Activated T-cell treated with anti-CD3 and anti-CD28 coated beads, Interleukin-2, amount 50 U/mL, for 72 hours (primary cell): ENCODE results near the gene GOLGA8H. TPM values are rescaled to one million over a fixed set of nuclear protein-coding genes. Genes with fewer than 3 reads are reported as not detected.
A peak's percentile ranks its signal among the peaks of the same experiment; 100 is the strongest.
"Not testable (repeated sequence)": the region's sequence is repeated elsewhere in the genome, so short reads cannot be mapped to it uniquely, and the experiment has no call there.

ENCODE experiments used
- ATAC-seq, 2 donors: fragments of 150-1000 bp; cut with Tn5 transposase; replicated peaks in 1 of 2; 2 replicates each; pipeline ENCODE4 v1.10.0; 2021; ENCODE audit warnings: moderate library complexity in 2 of 2, mild to moderate bottlenecking in 1 of 2
- DNase-seq, 2 donors: peaks; one replicate each; pipeline ENCODE4 v3.0.0; 2021 to 2022; ENCODE audit warnings: mixed read lengths in 1 of 2
- H3K27ac Mint-ChIP-seq: one replicate; pipeline ENCODE4 v1.8.0; 2022; ENCODE audit warnings: mild to moderate bottlenecking, moderate library complexity, mixed read lengths
- H3K27me3 Mint-ChIP-seq: one replicate; pipeline ENCODE4 v1.8.0; 2022; ENCODE audit warnings: low read depth, mixed read lengths
- H3K36me3 Mint-ChIP-seq, 2 donors: one replicate each; pipeline ENCODE4 v1.8.0; 2022; ENCODE audit warnings: mixed read lengths in 2 of 2, mild to moderate bottlenecking in 1 of 2; ENCODE audit not compliant: insufficient read depth in 2 of 2
- H3K4me1 Mint-ChIP-seq: one replicate; pipeline ENCODE4 v1.8.0; 2022; ENCODE audit warnings: low read depth, mixed read lengths
- H3K4me3 Mint-ChIP-seq, 2 donors: one replicate each; pipeline ENCODE4 v1.8.0; 2022; ENCODE audit warnings: mild to moderate bottlenecking in 2 of 2, mixed read lengths in 2 of 2, moderate library complexity in 2 of 2
- H3K9me3 Mint-ChIP-seq, 2 donors: one replicate each; pipeline ENCODE4 v1.8.0; 2022; ENCODE audit warnings: mixed read lengths in 2 of 2
- total RNA-seq, 2 donors: library from RNA; stranded (reverse); gene quantifications; one replicate each; pipeline ENCODE4 v1.2.3, GENCODE V29; 2022

GOLGA8H gene, protein sequence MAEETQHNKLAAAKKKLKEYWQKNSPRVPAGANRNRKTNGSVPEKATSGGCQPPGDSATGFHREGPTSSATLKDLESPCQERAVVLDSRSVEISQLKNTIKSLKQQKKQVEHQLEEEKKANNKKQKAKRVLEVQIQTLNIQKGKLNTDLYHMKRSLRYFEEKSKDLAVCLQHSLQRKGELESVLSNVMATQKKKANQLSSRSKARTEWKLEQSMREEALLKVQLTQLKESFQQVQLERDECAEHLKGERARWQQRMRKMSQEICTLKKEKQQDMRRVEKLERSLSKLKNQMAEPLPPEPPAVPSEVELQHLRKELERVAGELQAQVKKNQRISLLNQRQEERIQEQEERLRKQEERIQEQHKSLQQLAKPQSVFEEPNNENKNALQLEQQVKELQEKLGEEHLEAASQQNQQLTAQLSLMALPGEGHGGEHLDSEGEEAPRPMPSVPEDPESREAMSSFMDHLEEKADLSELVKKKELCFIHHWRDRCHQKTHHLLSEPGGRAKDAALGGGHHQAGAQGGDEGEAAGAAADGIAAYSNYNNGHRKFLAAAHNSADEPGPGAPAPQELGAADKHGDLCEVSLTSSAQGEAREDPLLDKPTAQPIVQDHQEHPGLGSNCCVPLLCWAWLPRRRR
- under 1 TPM; 0.19 to 0.46 TPM for total RNA-seq

DNA sequence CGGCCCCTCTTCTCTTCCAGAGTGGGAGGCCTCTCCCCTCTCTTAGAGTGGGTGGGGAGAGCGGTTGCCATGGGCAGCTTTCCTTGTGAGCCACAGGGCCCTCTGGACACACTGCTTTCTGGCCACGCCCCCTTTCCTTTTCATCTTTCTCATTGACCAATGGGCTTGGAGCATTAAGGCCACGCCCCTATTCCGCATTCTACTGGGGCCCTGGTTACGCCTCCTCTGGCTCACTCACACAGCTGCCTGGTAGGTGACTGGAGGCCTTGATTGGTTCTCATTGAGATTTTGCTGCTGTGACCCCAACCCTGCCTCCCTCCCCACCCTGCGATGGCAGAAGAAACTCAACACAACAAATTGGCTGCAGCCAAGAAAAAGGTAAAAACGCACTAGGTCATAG lies at the start of gene GOLGA8H:
Gene GOLGA8H (plus strand): TSS at position 233 of the 400 bp plus-strand sequence. CDS start 98 bp downstream, at position 331.
- ATAC-seq, H3K4me3 Mint-ChIP-seq, H3K27ac Mint-ChIP-seq, H3K36me3 Mint-ChIP-seq, H3K9me3 Mint-ChIP-seq, H3K27me3 Mint-ChIP-seq, DNase-seq, H3K4me1 Mint-ChIP-seq: not testable (repeated sequence)

DNA sequence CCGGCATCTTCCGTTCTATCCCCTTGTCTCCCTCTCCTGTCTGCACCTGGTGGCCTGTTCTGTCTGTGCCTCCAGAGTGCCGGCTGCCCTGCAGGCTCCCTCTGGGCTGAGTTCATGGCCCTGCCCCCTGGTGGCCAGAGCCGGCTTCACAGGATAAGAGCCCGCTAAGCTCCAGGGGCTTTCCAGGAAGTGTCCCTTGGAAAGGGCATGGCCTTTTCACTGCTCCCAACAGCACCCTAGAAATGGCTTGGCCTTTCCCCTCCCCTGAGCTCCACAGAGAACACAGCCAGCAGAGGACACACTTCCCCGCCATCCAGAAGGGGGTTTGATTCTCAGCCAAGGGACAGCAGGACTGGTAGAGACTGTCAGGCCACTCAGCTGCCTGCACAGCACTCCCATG lies 36.9 kb upstream of the GOLGA8H start:
- H3K9me3 Mint-ChIP-seq, H3K27me3 Mint-ChIP-seq, H3K36me3 Mint-ChIP-seq, H3K27ac Mint-ChIP-seq, H3K4me1 Mint-ChIP-seq, DNase-seq, H3K4me3 Mint-ChIP-seq: not testable (repeated sequence)
- peak; percentile 60 to 69 for ATAC-seq

DNA sequence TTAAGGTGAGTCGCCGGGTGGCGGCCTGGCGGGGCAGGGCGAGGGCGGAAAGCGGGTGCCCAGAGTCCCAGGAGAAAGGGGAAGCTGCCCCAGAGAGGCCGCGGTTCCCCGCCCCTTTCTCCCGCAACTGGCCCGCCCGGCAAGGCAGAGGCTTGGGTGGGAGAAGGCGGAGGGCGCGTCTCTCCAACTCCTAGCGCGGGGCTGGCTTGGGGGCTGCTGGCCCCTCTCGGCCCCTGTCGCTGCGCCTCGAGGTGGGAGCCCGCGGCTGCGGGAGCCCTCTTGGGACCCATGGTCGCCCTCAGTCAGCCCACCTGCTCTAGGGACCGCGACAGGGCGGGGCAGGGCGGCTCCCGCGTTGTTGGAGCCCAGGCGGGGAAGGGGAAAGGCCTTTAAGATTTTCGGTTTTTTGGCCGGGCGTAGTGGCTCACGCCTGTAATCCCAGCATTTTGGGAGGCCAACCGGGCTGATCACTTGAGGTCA lies 30.8 kb upstream of the GOLGA8H start:
- H3K4me3 Mint-ChIP-seq, H3K9me3 Mint-ChIP-seq, H3K36me3 Mint-ChIP-seq: not testable (repeated sequence)

DNA sequence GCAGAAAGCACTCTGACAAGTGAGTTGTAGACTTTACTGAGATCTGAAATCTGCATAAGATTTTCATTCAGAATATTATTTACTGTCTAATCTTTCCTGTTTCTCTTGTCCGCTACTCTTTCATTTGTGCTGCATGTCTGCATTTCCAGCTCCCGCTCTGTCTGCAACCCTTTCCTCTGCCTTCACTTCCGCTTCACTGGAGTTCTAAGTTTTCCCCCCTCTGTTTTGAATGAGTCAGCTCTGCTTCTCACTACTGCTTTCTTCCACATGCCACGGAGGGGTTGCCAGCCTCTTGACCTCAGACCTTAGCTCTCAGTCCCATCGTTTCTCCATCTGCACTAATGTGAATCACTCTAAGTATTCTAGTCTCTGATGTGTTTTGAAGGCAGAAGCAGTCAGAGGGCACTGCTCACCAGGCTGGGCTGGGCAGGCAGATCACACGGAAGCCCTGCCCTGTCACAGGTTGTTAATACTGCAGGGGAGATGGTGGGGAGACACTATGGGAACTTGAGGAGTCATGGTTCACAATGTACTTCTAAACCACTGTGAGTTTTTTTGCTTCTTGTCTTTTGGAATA lies 24.3 kb upstream of the GOLGA8H start:
- not testable (repeated sequence) for H3K4me1 Mint-ChIP-seq, H3K9me3 Mint-ChIP-seq, H3K36me3 Mint-ChIP-seq, H3K27me3 Mint-ChIP-seq, DNase-seq, H3K27ac Mint-ChIP-seq, H3K4me3 Mint-ChIP-seq
- peak in 1 of 2 donors; percentile 41 for ATAC-seq

More for the DNA sequence above, 30.8 kb upstream of the GOLGA8H start:
- not testable (repeated sequence) for H3K27me3 Mint-ChIP-seq, DNase-seq, H3K27ac Mint-ChIP-seq, H3K4me1 Mint-ChIP-seq
- ATAC-seq, result peak; percentile 57 to 75

- not testable (repeated sequence) for H3K4me1 Mint-ChIP-seq, H3K27me3 Mint-ChIP-seq, H3K27ac Mint-ChIP-seq
These were observed 23.1 kb upstream of the GOLGA8H start for GRCh38 chr15:30580716-30581115.

GRCh38 chr15:30598953-30599352 lies 4.9 kb upstream of the GOLGA8H start:
- DNase-seq, H3K9me3 Mint-ChIP-seq, H3K4me1 Mint-ChIP-seq, H3K27ac Mint-ChIP-seq, H3K27me3 Mint-ChIP-seq, H3K4me3 Mint-ChIP-seq, ATAC-seq, H3K36me3 Mint-ChIP-seq: not testable (repeated sequence)

More at GRCh38 chr15:30580716-30581115, 23.1 kb upstream of the GOLGA8H start:
- DNase-seq, H3K4me3 Mint-ChIP-seq, ATAC-seq, H3K36me3 Mint-ChIP-seq, H3K9me3 Mint-ChIP-seq: not testable (repeated sequence)

GRCh38 chr15:30612271-30612670 lies 8.4 kb downstream of the GOLGA8H start:
- not testable (repeated sequence) for H3K4me3 Mint-ChIP-seq, DNase-seq, ATAC-seq, H3K27me3 Mint-ChIP-seq, H3K36me3 Mint-ChIP-seq, H3K27ac Mint-ChIP-seq, H3K4me1 Mint-ChIP-seq, H3K9me3 Mint-ChIP-seq

DNA sequence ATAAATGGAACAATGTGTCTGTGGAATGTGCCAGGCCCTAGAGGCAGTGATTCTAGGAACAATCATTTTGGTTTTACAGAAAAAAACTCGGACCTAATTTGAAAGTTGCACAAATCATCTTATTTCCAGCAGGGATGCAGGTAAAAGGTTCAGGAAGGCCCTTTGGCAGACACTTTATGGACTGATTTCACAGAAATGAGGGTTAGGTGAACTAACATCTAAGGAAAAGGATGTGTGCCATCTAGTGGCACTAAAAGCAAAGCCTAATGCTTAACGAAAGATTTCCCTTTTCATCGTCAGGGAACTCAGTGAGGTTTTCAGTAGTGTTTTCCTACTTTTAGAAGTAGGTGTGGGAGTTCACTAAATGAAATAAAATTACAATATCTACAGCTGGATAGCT lies 17.5 kb downstream of the GOLGA8H start:
- H3K9me3 Mint-ChIP-seq, DNase-seq, H3K36me3 Mint-ChIP-seq, H3K4me1 Mint-ChIP-seq, H3K27me3 Mint-ChIP-seq, H3K27ac Mint-ChIP-seq, ATAC-seq, H3K4me3 Mint-ChIP-seq: not testable (repeated sequence)

- peak within 1 kb of the TSS; percentile 98 for H3K27ac Mint-ChIP-seq
- DNase-seq (peak; percentile 96 to 97), ATAC-seq (peak; percentile 98)
- H3K4me3 Mint-ChIP-seq, result peak within 1 kb of the TSS; percentile 92 to 96
- peaks cover 11 to 24% of the 10 kb centered on the region in 2 donors for H3K36me3 Mint-ChIP-seq
- not testable (repeated sequence) for H3K27me3 Mint-ChIP-seq, H3K9me3 Mint-ChIP-seq
- peaks cover 13% of the 10 kb centered on the region for H3K4me1 Mint-ChIP-seq
These were observed 21.8 kb downstream of the GOLGA8H start, which contains the start of gene ARHGAP11B for GRCh38 chr15:30625436-30626193. TSS of gene ARHGAP11B (plus strand) at chr15:30626128.

- peak in 1 of 2 donors; percentile 11 for DNase-seq
- peak overlapping the region; percentile 92 to 96 for H3K4me3 Mint-ChIP-seq
- H3K36me3 Mint-ChIP-seq, result peaks cover 11 to 24% of the 10 kb centered on the region in 2 donors
- ATAC-seq, H3K9me3 Mint-ChIP-seq, H3K27me3 Mint-ChIP-seq: not testable (repeated sequence)
- H3K27ac Mint-ChIP-seq, result peak overlapping the region; percentile 98
- H3K4me1 Mint-ChIP-seq, result peaks cover 13% of the 10 kb centered on the region
These were observed 22.4 kb downstream of the GOLGA8H start for GRCh38 chr15:30626194-30626565.

DNA sequence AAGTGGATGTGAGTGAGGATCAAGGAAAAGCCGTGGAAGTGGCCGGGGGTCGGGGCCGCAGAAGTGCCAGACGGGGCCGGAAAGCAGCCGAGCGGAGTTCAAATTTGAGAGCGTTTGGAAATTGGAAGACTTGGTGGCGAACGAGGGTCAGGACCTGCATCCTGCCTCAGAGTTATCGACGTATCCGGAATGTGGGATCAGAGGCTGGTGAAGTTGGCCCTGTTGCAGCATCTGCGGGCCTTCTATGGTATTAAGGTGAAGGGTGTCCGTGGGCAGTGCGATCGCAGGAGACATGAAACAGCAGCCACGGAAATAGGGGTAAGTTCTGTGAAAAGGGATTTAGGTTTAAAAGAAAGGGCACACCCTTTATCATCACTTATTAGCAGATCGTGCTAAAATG lies 22.8 kb downstream of the GOLGA8H start:
- Mint-ChIP-seq H3K27ac (peak overlapping the region; percentile 90), H3K36me3 (peaks cover 11 to 24% of the 10 kb centered on the region in 2 donors), H3K4me1 (peaks cover 13% of the 10 kb centered on the region), H3K4me3 (peak overlapping the region; percentile 92 to 96)
- ATAC-seq, result peak in 1 of 2 donors; percentile 0
- DNase-seq, H3K9me3 Mint-ChIP-seq, H3K27me3 Mint-ChIP-seq: not testable (repeated sequence)

DNA sequence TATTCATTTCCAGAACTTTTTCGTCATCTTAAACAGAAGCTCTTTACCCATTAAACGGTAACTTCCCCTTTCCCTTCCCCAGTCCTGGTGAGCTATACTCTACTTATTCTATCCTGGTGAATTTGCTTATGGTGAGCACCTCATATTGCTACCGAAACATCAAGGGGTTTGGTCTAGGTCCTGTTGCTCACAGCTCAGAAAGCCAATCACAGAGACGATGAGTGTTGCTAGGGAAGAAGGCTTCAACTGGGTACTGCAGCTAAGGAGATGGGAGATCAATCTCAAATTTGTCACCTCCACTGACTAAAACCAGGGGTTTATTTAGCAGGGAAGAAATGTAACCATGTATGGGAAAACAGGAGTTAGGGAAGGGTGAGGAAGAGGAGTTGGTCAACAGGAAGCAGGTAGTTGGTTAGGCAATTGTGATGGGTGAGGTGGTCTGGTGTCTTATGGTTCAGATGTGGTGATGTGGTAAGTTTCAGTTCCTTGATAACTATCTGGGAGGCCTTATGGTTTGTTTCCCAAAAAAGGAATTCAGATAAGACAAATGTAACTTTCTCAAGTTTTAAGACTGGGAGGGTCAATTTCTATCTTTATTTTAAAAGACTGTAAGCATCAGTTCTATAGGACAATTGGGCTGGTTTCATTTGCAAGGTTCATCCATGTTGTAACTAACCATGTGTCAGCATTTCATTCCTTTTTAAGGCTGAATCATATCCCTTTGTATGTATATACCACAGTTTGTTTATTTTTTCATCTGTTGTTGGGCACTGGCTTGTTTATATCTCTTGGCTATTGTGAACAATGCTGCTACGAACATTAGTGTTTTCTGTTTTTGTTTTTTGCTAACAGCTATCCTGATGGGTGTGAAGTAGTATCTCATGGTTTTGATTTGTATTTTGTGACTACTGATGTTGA lies 46.4 kb downstream of the GOLGA8H start:
- peaks cover 10 to 34% of the 10 kb centered on the region in 2 donors for H3K36me3 Mint-ChIP-seq
- H3K4me3 Mint-ChIP-seq, result no peak overlapping the region
- H3K27ac Mint-ChIP-seq, result no peak overlapping the region
- no peaks in the 10 kb centered on the region for H3K9me3 Mint-ChIP-seq
- DNase-seq (no peak), ATAC-seq (no peak)
- H3K27me3 Mint-ChIP-seq, result no peaks in the 10 kb centered on the region
- peaks cover 18% of the 10 kb centered on the region for H3K4me1 Mint-ChIP-seq
